Measurements from ENCODE around the gene PSMC3.

Gene PSMC3

GRCh38 chr11:47376107-47376524 lies 50.1 kb downstream of the PSMC3 start:
- DNase-seq (ENCODE audit: insufficient read length, low spot score) (no peak), FAIRE-seq (no peak)
- no peak for TF ChIP-seq POLR2A (IDR thresholded peaks at IDR 0.05; ENCODE audit: low read depth, low read length)

DNA sequence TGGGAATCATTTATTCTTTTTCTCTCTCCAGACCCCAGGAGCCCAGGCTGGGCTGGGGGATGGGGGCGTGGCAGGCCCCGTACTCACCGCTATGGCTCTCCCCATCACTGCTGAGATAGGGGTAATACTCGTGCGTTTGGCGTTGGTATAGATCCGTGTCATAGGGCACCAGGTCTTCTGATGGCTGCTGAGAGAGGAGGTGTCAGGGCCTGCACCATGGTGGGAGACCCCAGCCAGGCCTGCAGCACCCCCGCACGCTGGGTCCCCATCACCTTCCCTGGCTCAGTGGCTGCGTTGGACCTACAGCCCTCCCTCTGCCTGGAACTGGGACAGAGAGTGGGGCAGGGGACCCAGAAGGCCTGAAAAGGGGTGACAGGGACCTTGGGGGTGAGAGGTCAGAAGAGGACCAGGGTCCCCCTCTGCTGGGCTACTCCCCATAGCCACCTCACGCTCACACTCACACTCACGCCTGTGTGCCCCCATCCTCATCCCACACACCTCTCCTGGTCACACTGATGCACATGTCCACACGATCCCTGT lies 50.6 kb downstream of the PSMC3 start:
- DNase-seq (ENCODE audit: insufficient read length, low spot score) (no peak), FAIRE-seq (no peak)
- TF ChIP-seq POLR2A (IDR thresholded peaks at IDR 0.05; ENCODE audit: low read depth, low read length) = no peak

GRCh38 chr11:47375020-47375419 lies 51.2 kb downstream of the PSMC3 start:
- no peak for DNase-seq (ENCODE audit: insufficient read length, low spot score)
- TF ChIP-seq POLR2A (IDR thresholded peaks at IDR 0.05; ENCODE audit: low read depth, low read length) = no peak
- no peak for FAIRE-seq

- DNase-seq (ENCODE audit: insufficient read length, low spot score) = no peak
- TF ChIP-seq POLR2A (IDR thresholded peaks at IDR 0.05; ENCODE audit: low read depth, low read length) = no peak
- no peak for FAIRE-seq
Measured at GRCh38 chr11:47374720-47375019, 51.6 kb downstream of the PSMC3 start.

DNA sequence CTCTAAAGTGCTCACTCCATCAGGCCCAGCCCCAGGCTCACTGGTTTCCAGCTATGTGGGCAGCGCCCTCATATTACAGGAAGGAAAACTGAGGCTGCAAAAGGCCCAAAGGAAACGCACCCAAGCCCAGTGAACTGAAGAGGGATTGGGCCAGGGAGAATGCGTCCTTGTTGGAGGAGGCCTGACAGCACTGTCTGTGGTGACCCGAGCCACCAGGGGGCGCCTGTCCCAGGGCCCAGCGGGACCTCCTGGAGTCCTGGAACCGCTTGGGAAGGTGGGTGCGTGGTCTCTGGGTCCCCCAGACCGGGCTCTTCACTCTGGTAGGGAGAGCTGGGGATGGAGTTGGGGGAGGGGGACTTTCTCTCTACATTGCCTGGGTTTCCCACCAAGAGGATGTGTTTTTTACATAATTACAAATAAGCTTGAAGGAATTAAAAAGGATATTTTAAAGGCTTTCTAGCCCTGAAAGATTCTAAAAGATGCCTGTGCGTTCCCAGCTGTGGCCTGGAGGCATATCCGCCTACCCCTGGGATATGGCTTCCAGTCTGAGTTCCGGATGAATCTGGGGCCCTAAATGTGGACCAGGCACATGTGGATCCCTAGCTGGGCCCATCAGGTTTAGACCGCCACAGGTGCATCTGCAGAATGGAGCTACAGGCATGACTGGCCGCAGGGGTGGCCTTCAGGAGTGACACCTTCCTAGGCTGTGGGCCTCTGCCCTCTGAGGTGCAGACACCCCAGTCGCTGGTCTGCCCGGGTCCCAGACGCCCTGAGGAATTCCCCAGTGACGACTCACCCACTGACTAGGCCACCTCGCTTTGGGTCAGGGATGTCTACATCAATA lies 52.1 kb downstream of the PSMC3 start:
- DNase-seq (ENCODE audit: insufficient read length, low spot score) (peak; percentile 95), FAIRE-seq (no peak)
- no peak for TF ChIP-seq POLR2A (IDR thresholded peaks at IDR 0.05; ENCODE audit: low read depth, low read length)

GRCh38 chr11:47372422-47372821 lies 53.8 kb downstream of the PSMC3 start:
- FAIRE-seq (no peak), DNase-seq (ENCODE audit: insufficient read length, low spot score) (no peak)
- no peak for TF ChIP-seq POLR2A (IDR thresholded peaks at IDR 0.05; ENCODE audit: low read depth, low read length)

- DNase-seq (ENCODE audit: insufficient read length, low spot score) (no peak), FAIRE-seq (no peak)
- no peak for TF ChIP-seq POLR2A (IDR thresholded peaks at IDR 0.05; ENCODE audit: low read depth, low read length)
Measured at GRCh38 chr11:47369676-47370075, 56.6 kb downstream of the PSMC3 start.

Measured in H54 (cell line).